GM10248 (cell line): ENCODE data around the gene TOPAZ1.

ENCODE experiments used
- CTCF ChIA-PET: fragments of 300-600 bp; sonication (Branson Sonifier 250); formaldehyde crosslinking; extraction: SDS; loops from one replicate; lab custom pipeline; 2021; ENCODE audit warnings: antibody characterized with exemption; lab: Yijun Ruan, JAX
- POLR2A ChIA-PET: fragments of 350-650 bp; sonication (Branson Sonifier 250); formaldehyde crosslinking; extraction: SDS; loops from one replicate; lab custom pipeline; 2020; ENCODE audit warnings: antibody characterized with exemption; lab: Yijun Ruan, JAX
- DNase-seq: peaks from one replicate; pipeline ENCODE4 v3.0.0; 2012; ENCODE audit errors: extremely low spot score
- TF ChIP-seq, protein P1 (sequence below): IDR thresholded peaks from 2 replicates; pipeline ENCODE4 v1.5.1; 2012; ENCODE audit warnings: mild to moderate bottlenecking, low read depth; ENCODE audit errors: extremely low read depth, missing control alignments, control extremely low read depth

TOPAZ1 gene

DNA sequence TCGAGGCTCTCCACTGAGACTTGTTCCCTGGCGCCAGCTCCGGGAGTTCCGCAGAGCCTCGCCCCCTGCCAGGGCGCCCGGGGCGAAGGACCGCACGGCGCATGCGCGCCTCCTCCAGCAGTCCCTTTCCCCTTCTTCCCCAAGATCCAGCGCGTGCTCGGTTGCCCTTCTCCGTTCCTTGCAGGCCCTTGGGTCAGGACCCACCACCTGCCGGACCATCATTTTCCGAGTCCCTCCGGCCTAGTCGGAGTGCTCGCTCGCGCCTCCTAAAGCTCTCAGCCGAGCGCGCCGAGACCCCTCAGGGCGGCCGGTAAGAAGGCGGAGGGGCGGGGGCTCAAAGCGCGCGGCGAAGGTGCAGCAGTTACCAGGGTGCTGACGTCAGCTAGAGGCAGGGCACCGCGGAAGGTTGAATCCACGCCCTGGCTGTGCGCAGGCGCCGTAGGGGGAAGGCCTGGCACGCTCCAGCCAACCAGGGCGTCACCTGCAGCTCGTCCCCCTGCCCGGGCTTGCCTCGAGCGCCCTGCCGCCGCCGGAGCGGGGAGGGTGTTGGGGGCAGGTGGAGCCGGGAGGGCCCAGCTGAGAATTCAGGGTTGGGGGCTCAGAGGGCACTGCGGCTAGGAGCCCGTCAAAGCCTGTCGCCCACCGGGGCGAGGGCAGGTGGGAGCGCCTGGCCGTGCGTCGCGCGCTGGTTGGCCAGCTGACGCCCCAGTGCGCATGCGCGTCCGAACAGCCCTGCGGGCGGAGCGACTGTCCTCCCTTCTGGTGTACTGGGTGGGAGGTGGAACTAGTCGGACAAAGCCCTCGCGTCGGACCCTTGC lies 96.5 kb downstream of the TOPAZ1 start, which contains the start of gene TCAIM:
Gene TCAIM, plus strand, starts transcription at position 757 of the 818 bp plus-strand sequence. CDS start 16,017 bp downstream, outside the sequence.
- POLR2A ChIA-PET: interaction anchor here (1.0 to 1.4 kb wide), 2 partner anchors 102 to 173 kb away, joined by 4 read pairs; no protein-coding TSS in a partner anchor
- DNase-seq: peak; percentile 99
- TF ChIP-seq, protein P1, sequence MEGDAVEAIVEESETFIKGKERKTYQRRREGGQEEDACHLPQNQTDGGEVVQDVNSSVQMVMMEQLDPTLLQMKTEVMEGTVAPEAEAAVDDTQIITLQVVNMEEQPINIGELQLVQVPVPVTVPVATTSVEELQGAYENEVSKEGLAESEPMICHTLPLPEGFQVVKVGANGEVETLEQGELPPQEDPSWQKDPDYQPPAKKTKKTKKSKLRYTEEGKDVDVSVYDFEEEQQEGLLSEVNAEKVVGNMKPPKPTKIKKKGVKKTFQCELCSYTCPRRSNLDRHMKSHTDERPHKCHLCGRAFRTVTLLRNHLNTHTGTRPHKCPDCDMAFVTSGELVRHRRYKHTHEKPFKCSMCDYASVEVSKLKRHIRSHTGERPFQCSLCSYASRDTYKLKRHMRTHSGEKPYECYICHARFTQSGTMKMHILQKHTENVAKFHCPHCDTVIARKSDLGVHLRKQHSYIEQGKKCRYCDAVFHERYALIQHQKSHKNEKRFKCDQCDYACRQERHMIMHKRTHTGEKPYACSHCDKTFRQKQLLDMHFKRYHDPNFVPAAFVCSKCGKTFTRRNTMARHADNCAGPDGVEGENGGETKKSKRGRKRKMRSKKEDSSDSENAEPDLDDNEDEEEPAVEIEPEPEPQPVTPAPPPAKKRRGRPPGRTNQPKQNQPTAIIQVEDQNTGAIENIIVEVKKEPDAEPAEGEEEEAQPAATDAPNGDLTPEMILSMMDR: no peak
- CTCF ChIA-PET: interaction anchor here (0.8 to 2.1 kb wide), 4 partner anchors 10 to 494 kb away, joined by 3 to 8 read pairs (median 4); no protein-coding TSS in a partner anchor

DNA sequence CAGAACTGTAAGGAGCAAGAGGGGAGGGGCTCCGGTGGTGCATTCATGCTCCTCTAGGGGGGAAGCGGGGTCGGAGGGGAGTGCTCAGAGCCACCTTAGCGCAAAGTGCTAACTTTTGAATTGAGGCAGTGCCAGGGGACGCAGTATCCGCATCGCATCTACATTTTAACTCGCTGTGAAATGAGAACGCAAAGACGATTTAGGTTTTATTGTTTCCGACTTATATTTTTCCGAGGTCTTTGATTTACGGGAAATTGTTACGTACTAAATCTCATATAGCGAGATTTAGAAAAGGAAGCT lies 97.1 kb downstream of the TOPAZ1 start:
- no peak for DNase-seq
- POLR2A ChIA-PET: interaction anchor here (0.8 to 1.4 kb wide), 3 partner anchors 101 to 172 kb away, joined by 3 to 4 read pairs (median 4); no protein-coding TSS in a partner anchor
- TF ChIP-seq, protein P1: no peak
- CTCF ChIA-PET: interaction anchor here (1.0 to 2.1 kb wide), 3 partner anchors 10 to 494 kb away, joined by 3 to 8 read pairs (median 3); no protein-coding TSS in a partner anchor

DNA sequence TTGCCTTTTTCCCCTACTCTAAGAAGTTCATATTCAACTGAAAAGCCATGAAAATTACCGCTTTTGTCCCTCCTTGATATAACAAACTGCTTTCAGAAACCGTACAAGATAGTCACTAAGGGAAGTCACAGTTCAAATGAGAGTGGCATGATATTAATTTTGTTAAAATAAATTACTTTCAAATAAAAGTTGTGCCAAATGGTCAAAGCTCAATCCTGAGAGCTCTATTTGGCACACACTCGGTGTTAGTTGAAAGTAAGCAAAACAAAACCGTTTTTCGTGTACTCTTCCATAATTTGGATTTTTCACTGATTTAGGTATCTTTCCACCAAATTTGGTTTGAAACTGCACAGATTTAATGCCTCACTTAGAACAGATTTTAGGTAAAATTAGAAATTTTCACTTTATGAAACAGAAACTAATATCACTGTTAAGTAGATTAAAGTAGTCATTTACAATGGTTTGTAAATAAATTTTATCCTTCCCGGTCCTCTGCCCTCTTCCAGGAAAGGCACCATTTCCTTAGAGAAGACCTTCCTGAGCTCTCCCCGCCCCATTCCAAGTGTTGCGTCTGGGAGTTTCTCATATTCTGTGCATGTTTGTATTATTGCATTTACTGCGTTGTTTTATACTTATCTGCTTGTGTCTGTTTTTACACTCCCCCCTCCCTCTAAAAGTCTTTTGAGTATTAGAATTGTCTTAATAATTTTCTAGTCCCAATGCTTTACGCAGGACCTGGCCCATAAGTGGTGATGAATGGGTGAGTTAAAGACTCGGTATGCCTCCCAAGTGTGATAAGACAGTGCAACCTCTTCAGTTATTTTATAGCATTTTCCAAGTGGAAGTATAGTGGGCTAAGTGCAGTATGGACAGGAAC lies 97.7 kb downstream of the TOPAZ1 start:
- TF ChIP-seq, protein P1: no peak
- CTCF ChIA-PET: interaction anchor here (0.7 to 2.1 kb wide), 6 partner anchors 13 to 100 kb away, joined by 3 to 8 read pairs (median 3); no protein-coding TSS in a partner anchor
- DNase-seq: no peak
- POLR2A ChIA-PET: interaction anchor here (0.8 kb wide), 1 partner anchor 100 kb away, joined by 3 read pairs; no protein-coding TSS in a partner anchor

DNA sequence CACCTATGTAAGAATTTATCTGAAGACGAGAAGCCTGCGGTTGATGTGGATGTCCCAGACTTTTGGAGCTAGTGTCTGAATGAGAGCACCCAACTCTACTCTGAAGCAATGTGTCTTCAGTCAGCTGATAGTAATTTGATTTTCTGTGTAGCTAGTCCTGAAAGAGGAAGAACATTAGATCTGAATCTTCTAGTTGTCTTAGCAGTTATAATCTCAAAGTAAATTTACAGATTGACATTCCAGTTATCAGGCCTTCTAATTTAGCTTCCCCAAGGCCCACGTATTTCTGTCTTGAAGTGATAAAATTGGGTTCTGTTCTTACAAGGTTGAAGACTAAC lies 98.3 kb downstream of the TOPAZ1 start:
- CTCF ChIA-PET: interaction anchor here (0.9 to 1.2 kb wide), 4 partner anchors 16 to 100 kb away, joined by 3 read pairs; no protein-coding TSS in a partner anchor
- DNase-seq: no peak
- TF ChIP-seq, protein P1: no peak
- POLR2A ChIA-PET: no interaction called here

DNA sequence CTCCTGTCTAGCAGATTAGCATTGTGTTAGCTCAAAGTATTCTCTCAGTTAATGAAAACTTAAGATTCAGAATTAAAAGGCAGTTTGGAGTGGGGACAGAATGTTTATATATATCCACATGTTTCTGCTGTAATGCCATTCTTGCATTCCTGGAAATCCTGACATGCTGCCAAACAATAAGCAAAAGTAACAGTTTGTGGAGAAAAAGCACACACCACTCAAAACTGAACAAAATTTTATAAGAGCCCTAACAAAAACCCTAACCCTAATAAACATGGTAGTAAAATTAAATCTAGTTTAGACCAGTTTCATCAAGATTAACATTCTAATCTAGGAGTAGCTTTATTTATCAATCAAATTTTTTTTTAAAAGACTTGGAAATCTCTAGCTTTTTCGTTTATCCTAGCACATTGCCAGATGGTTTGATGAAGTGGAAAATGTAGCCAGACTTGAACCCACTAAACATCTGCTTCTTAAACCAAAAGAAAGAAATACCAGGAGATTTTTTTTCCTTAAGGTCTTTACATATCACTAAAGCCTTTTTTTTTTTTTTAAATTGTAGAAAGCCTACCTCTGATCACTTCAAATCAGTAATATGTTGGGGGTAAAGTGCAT lies 100.6 kb downstream of the TOPAZ1 start:
- TF ChIP-seq, protein P1: no peak
- no peak for DNase-seq
- ChIA-PET CTCF (interaction anchor here (1.3 to 1.5 kb wide), 2 partner anchors 12 to 98 kb away, joined by 3 to 5 read pairs; no protein-coding TSS in a partner anchor), POLR2A (no interaction called here)
